GM12878 (cell line): ENCODE measurements around the gene TOM1L2.

Source experiments
- JUND ChIP-seq: IDR thresholded peaks from 2 replicates; pipeline ENCODE4 v1.6.1; 2012; ENCODE audit warnings: low read depth, mild to moderate bottlenecking, low read length, improper control_type of control experiment, moderate library complexity
- NKRF ChIP-seq: fragments of 450-650 bp; conservative IDR thresholded peaks from 2 replicates; pipeline ENCODE4 v1.6.1; 2017; ENCODE audit warnings: mild to moderate bottlenecking, moderate library complexity
- RELA ChIP-seq: fragments of 450-650 bp; IDR thresholded peaks from 2 replicates; pipeline ENCODE4 v1.8.0; 2014; ENCODE audit warnings: borderline replicate concordance; ENCODE audit not compliant: partially characterized antibody
- ZNF274 ChIP-seq: IDR thresholded peaks from one replicate; pipeline ENCODE4 v1.8.0; 2011; ENCODE audit not compliant: insufficient read length, insufficient read depth

GRCh38 chr17:17947309-17947708 lies 24.9 kb downstream of the TOM1L2 start:
- TF ChIP-seq NKRF (no peak), RELA (no peak), JUND (no peak), ZNF274 (no peak)
